Trophoblast cell (in vitro differentiated cells and primary cell): ENCODE measurements around the gene LDLRAD4.

ENCODE experiments used
- DNase-seq, 2 donors: peaks; one replicate each; pipeline ENCODE4 v3.0.0-alpha.2; 2016
- H2AFZ ChIP-seq: 2 replicates; pipeline ENCODE4 v1.6.1; 2013; ENCODE audit warnings: low read length, moderate library complexity, mild to moderate bottlenecking; ENCODE audit not compliant: insufficient read depth, poor library complexity
- H2AK5ac ChIP-seq: 2 replicates; pipeline ENCODE4 v1.6.1; 2013; ENCODE audit warnings: mild to moderate bottlenecking, low read length
- H2BK120ac ChIP-seq: 2 replicates; pipeline ENCODE4 v1.6.1; 2013; ENCODE audit warnings: low read length, mild to moderate bottlenecking, moderate library complexity; ENCODE audit not compliant: insufficient read depth, poor library complexity
- H2BK12ac ChIP-seq: 2 replicates; pipeline ENCODE4 v1.6.1; 2013; ENCODE audit warnings: mild to moderate bottlenecking, low read length, moderate library complexity
- H2BK5ac ChIP-seq: 2 replicates; pipeline ENCODE4 v1.6.1; 2013; ENCODE audit warnings: low read length, low read depth, moderate library complexity, mild to moderate bottlenecking; ENCODE audit not compliant: poor library complexity
- H3K14ac ChIP-seq: 2 replicates; pipeline ENCODE4 v1.6.1; 2013; ENCODE audit warnings: mild to moderate bottlenecking, low read length
- H3K18ac ChIP-seq: 2 replicates; pipeline ENCODE4 v1.6.1; 2013; ENCODE audit warnings: mild to moderate bottlenecking, low read length
- H3K23ac ChIP-seq: 2 replicates; pipeline ENCODE4 v1.6.1; 2013; ENCODE audit warnings: low read length
- H3K27ac ChIP-seq: 2 replicates; pipeline ENCODE4 v1.5.1; 2013; ENCODE audit warnings: low read depth, mild to moderate bottlenecking, inconsistent platforms, low read length, moderate library complexity
- H3K27me3 ChIP-seq: 2 replicates; pipeline ENCODE4 v1.6.1; 2013; ENCODE audit warnings: inconsistent platforms, mild to moderate bottlenecking, low read length, moderate library complexity; ENCODE audit not compliant: insufficient read depth
- H3K36me3 ChIP-seq, 2 experiments: 1 replicate in 1 of 2; 2 replicates in 1 of 2; pipeline ENCODE4 v1.6.1; 2013; ENCODE audit warnings: low read length in 2 of 2, mild to moderate bottlenecking in 2 of 2, moderate library complexity in 1 of 2; ENCODE audit not compliant: insufficient read depth in 2 of 2, control insufficient read depth in 1 of 2
- H3K4ac ChIP-seq: 2 replicates; pipeline ENCODE4 v1.6.1; 2013; ENCODE audit warnings: low read depth, mild to moderate bottlenecking, low read length, moderate library complexity
- H3K4me1 ChIP-seq, 2 experiments: 1 replicate in 1 of 2; 2 replicates in 1 of 2; pipeline ENCODE4 v1.6.1; 2013; ENCODE audit warnings: low read length in 2 of 2, mild to moderate bottlenecking in 2 of 2, moderate library complexity in 1 of 2; ENCODE audit not compliant: insufficient read depth in 2 of 2, control insufficient read depth in 1 of 2
- H3K4me2 ChIP-seq: 2 replicates; pipeline ENCODE4 v1.6.1; 2013; ENCODE audit warnings: inconsistent platforms, mild to moderate bottlenecking, low read length, moderate library complexity
- H3K4me3 ChIP-seq: 2 replicates; pipeline ENCODE4 v1.5.1; 2013; ENCODE audit warnings: mild to moderate bottlenecking, low read depth, low read length, inconsistent platforms
- H3K79me1 ChIP-seq: one replicate; pipeline ENCODE4 v1.6.1; 2013; ENCODE audit warnings: low read length
- H3K79me2 ChIP-seq: 2 replicates; pipeline ENCODE4 v1.6.1; 2013; ENCODE audit warnings: low read length, mild to moderate bottlenecking; ENCODE audit not compliant: control insufficient read depth, insufficient read depth, poor library complexity
- H3K9ac ChIP-seq: 2 replicates; pipeline ENCODE4 v1.6.1; 2013; ENCODE audit warnings: mild to moderate bottlenecking, low read length
- H3K9me3 ChIP-seq: 2 replicates; pipeline ENCODE4 v1.6.1; 2013; ENCODE audit warnings: low read depth, mild to moderate bottlenecking, control low read depth, inconsistent platforms, low read length; ENCODE audit not compliant: insufficient read depth
- H4K12ac ChIP-seq: 2 replicates; pipeline ENCODE4 v1.6.1; 2013; ENCODE audit warnings: low read depth, mild to moderate bottlenecking, low read length, moderate library complexity
- H4K8ac ChIP-seq: 2 replicates; pipeline ENCODE4 v1.6.1; 2013; ENCODE audit warnings: low read depth, mild to moderate bottlenecking, low read length, moderate library complexity
- H4K91ac ChIP-seq: one replicate; pipeline ENCODE4 v1.6.1; 2013; ENCODE audit warnings: low read depth, mild to moderate bottlenecking, low read length, moderate library complexity
- WGBS: extraction: QIAGEN DNeasy Blood & Tissue Kit; methylation state at CpG from one replicate; pipeline ENCODE4 v1.1.7; 2013; ENCODE audit warnings: missing lambda C conversion rate; ENCODE audit not compliant: insufficient read length, insufficient coverage; ENCODE audit errors: extremely low coverage; 5-methylcytosine and 5-hydroxymethylcytosine counted together

LDLRAD4 gene

GRCh38 chr18:13403786-13404549 is 185.4 kb downstream of the LDLRAD4 start:
- Histone ChIP-seq H3K14ac (no peak overlapping the region), H2AFZ (no peak overlapping the region), H4K91ac (no peak overlapping the region), H3K79me2 (no peaks in the 10 kb centered on the region), H4K12ac (no peak overlapping the region), H3K27me3 (no peaks in the 10 kb centered on the region), H2BK120ac (no peak overlapping the region), H2BK5ac (no peak overlapping the region), H3K23ac (no peak overlapping the region), H3K9me3 (no peaks in the 10 kb centered on the region), H3K4me2 (no peak overlapping the region), H3K4me1 (no peaks in the 10 kb centered on the region), H2AK5ac (no peak overlapping the region), H3K4me3 (no peak overlapping the region), H3K9ac (no peak overlapping the region), H3K79me1 (no peaks in the 10 kb centered on the region), H3K27ac (no peak overlapping the region), H3K4ac (no peak overlapping the region), H4K8ac (no peak overlapping the region), H3K36me3 (no peaks in the 10 kb centered on the region), H2BK12ac (no peak overlapping the region), H3K18ac (no peak overlapping the region)
- WGBS, result no CpG with 5 or more reads among the region's 31 CpGs
- DNase-seq, result no peak

GRCh38 chr18:13405305-13406038 is 186.9 kb downstream of the LDLRAD4 start:
- no peak overlapping the region for H4K12ac ChIP-seq
- H3K23ac ChIP-seq, result no peak overlapping the region
- H3K14ac ChIP-seq, result no peak overlapping the region
- no peak overlapping the region for H3K4me2 ChIP-seq
- no peaks in the 10 kb centered on the region for H3K36me3 ChIP-seq
- no peaks in the 10 kb centered on the region for H3K27me3 ChIP-seq
- no peak overlapping the region for H4K91ac ChIP-seq
- no peak overlapping the region for H4K8ac ChIP-seq
- H2AK5ac ChIP-seq, result no peak overlapping the region
- no peak overlapping the region for H3K27ac ChIP-seq
- no peak overlapping the region for H3K4ac ChIP-seq
- H3K4me3 ChIP-seq, result no peak overlapping the region
- no peaks in the 10 kb centered on the region for H3K79me1 ChIP-seq
- H3K4me1 ChIP-seq, result no peaks in the 10 kb centered on the region
- H3K9ac ChIP-seq, result no peak overlapping the region
- H2BK12ac ChIP-seq, result no peak overlapping the region
- no peaks in the 10 kb centered on the region for H3K79me2 ChIP-seq
- no peak for DNase-seq
- no peaks in the 10 kb centered on the region for H3K9me3 ChIP-seq
- H2BK5ac ChIP-seq, result no peak overlapping the region
- WGBS, result no CpG with 5 or more reads among the region's 17 CpGs
- no peak overlapping the region for H3K18ac ChIP-seq
- no peak overlapping the region for H2BK120ac ChIP-seq
- H2AFZ ChIP-seq, result no peak overlapping the region

GRCh38 chr18:13406049-13406615 is 187.6 kb downstream of the LDLRAD4 start:
- Histone ChIP-seq H2BK12ac (no peak overlapping the region), H4K12ac (no peak overlapping the region), H2BK5ac (no peak overlapping the region), H2BK120ac (no peak overlapping the region), H3K79me2 (no peaks in the 10 kb centered on the region), H3K4ac (no peak overlapping the region), H3K27me3 (no peaks in the 10 kb centered on the region), H2AK5ac (no peak overlapping the region), H3K9ac (no peak overlapping the region), H3K9me3 (no peaks in the 10 kb centered on the region), H3K23ac (no peak overlapping the region), H3K27ac (no peak overlapping the region), H4K8ac (no peak overlapping the region), H3K36me3 (no peaks in the 10 kb centered on the region), H3K14ac (no peak overlapping the region), H4K91ac (no peak overlapping the region), H3K4me3 (no peak overlapping the region), H3K79me1 (no peaks in the 10 kb centered on the region), H3K4me2 (no peak overlapping the region), H3K18ac (no peak overlapping the region), H2AFZ (no peak overlapping the region), H3K4me1 (no peaks in the 10 kb centered on the region)
- DNase-seq, result no peak
- WGBS, result no CpG with 5 or more reads among the region's 9 CpGs

GRCh38 chr18:13406736-13407135 is 188.2 kb downstream of the LDLRAD4 start:
- no peak overlapping the region for H3K14ac ChIP-seq
- no peak for DNase-seq
- H3K9me3 ChIP-seq, result no peaks in the 10 kb centered on the region
- H3K79me2 ChIP-seq, result no peaks in the 10 kb centered on the region
- no peak overlapping the region for H3K4ac ChIP-seq
- no peak overlapping the region for H4K91ac ChIP-seq
- no peak overlapping the region for H3K9ac ChIP-seq
- H4K12ac ChIP-seq, result no peak overlapping the region
- no peak overlapping the region for H3K4me2 ChIP-seq
- no peak overlapping the region for H2BK120ac ChIP-seq
- H3K36me3 ChIP-seq, result no peaks in the 10 kb centered on the region
- H2AK5ac ChIP-seq, result no peak overlapping the region
- H3K23ac ChIP-seq, result no peak overlapping the region
- H4K8ac ChIP-seq, result no peak overlapping the region
- H3K27ac ChIP-seq, result no peak overlapping the region
- no peaks in the 10 kb centered on the region for H3K27me3 ChIP-seq
- H3K4me1 ChIP-seq, result no peaks in the 10 kb centered on the region
- H3K4me3 ChIP-seq, result no peak overlapping the region
- no CpG with 5 or more reads among the region's 11 CpGs for WGBS
- no peaks in the 10 kb centered on the region for H3K79me1 ChIP-seq
- H2BK12ac ChIP-seq, result no peak overlapping the region
- H2AFZ ChIP-seq, result no peak overlapping the region
- H3K18ac ChIP-seq, result no peak overlapping the region
- H2BK5ac ChIP-seq, result no peak overlapping the region
